Activated B cell treated with CpG ODN at 0.5 μM for 24 hours (primary cell): ENCODE measurements around the gene CDC20. TPM values are rescaled to one million over a fixed set of nuclear protein-coding genes. Genes with fewer than 3 reads are reported as not detected.

ENCODE experiments used
- ATAC-seq: fragments of 200-7000 bp; cut with Tn5 transposase; one replicate; pipeline ENCODE4 v1.10.0; 2021; ENCODE audit warnings: low read depth, mild to moderate bottlenecking, moderate library complexity
- CTCF ChIA-PET: fragments of 350-600 bp; sonication (Branson Sonifier 250); formaldehyde crosslinking; loops from one replicate; lab custom pipeline; 2021; ENCODE audit warnings: antibody characterized with exemption; lab: Charles Lee
- POLR2A ChIA-PET: fragments of 350-600 bp; sonication (Branson Sonifier 250); formaldehyde crosslinking; loops from one replicate; lab custom pipeline; 2021; ENCODE audit warnings: antibody characterized with exemption; lab: Charles Lee
- DNase-seq: peaks from one replicate; pipeline ENCODE4 v3.0.0; 2022
- H3K27ac Mint-ChIP-seq: one replicate; pipeline ENCODE4 v1.8.0; 2020; ENCODE audit warnings: mixed read lengths
- H3K27me3 Mint-ChIP-seq: one replicate; pipeline ENCODE4 v1.8.0; 2021; ENCODE audit warnings: mixed read lengths
- H3K36me3 Mint-ChIP-seq: one replicate; pipeline ENCODE4 v1.8.0; 2021; ENCODE audit warnings: low read depth, mixed read lengths
- H3K4me1 Mint-ChIP-seq: one replicate; pipeline ENCODE4 v1.8.0; 2021; ENCODE audit warnings: mixed read lengths
- H3K4me3 Mint-ChIP-seq: one replicate; pipeline ENCODE4 v1.8.0; 2020; ENCODE audit warnings: mild to moderate bottlenecking, mixed read lengths
- H3K9me3 Mint-ChIP-seq: one replicate; pipeline ENCODE4 v1.8.0; 2020; ENCODE audit warnings: mixed read lengths
- CTCF ChIP-seq: fragments of 200-600 bp; IDR thresholded peaks from one replicate; pipeline ENCODE4 v1.8.0; 2022; ENCODE audit warnings: antibody characterized with exemption, mild to moderate bottlenecking
- intact Hi-C: fragments of 100-400 bp; cut with micrococcal nuclease; formaldehyde crosslinking; loops from one replicate; pipeline ENCODE4 v1.15.1; 2024
- total RNA-seq: library from RNA; stranded (reverse); gene quantifications from 2 replicates; pipeline ENCODE4 v1.2.3, GENCODE V29; 2022

The CDC20 gene
- total RNA-seq, 1 donor from 2014 or later, result 4.2 TPM

DNA sequence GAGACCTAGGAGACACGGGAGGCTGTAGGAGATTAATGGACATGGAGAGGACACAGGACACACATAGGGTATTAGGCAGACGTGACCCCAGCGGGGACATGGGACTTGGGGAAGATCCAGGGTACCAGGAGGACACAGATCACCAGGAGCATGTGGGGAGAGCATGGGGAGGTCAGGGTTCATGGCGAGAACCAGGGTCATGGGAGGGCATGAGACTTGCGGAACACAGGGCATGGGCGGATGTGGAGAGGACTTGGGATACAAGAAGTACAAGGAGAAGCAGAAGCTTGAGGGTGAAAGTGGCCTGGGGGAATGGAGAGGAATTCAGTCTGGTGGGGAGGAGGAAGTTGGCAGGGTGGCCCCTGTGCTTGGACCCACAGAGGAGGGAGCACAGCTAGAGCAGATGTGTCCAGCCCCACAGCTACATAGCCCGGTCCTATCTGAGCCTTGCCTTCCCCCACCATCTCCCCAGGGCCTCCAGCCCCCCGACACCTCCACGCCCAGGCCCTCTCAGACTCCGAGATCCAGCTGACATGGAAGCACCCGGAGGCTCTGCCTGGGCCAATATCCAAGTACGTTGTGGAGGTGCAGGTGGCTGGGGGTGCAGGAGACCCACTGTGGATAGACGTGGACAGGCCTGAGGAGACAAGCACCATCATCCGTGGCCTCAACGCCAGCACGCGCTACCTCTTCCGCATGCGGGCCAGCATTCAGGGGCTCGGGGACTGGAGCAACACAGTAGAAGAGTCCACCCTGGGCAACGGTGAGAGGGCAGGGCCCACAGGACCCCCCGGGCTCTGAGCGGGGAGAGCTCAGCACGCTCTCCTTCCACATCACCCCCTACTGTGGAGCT lies 45.9 kb upstream of the CDC20 start:
- Mint-ChIP-seq H3K4me1 (no peaks in the 10 kb centered on the region), H3K9me3 (no peaks in the 10 kb centered on the region), H3K36me3 (no peaks in the 10 kb centered on the region), H3K4me3 (no peak overlapping the region), H3K27me3 (peaks cover 3% of the 10 kb centered on the region), H3K27ac (no peak overlapping the region)
- no peak for DNase-seq
- no peak for TF ChIP-seq CTCF
- intact Hi-C loops, result no loop called here
- POLR2A ChIA-PET, result no interaction called here
- CTCF ChIA-PET, result no interaction called here
- ATAC-seq, result no peak

DNA sequence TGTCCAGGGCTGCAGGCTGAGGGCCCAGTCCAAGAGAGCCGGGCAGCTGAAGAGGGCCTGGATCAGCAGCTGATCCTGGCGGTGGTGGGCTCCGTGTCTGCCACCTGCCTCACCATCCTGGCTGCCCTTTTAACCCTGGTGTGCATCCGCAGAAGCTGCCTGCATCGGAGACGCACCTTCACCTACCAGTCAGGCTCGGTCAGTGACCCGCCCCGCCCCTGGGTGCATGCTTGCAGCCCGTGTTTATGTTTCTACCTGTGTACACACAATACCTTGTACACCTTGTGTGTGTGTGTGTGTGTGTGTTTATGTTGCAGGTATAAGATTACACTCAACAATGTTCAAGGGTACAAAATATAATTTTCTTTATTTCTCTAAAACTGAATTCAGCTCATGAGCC lies 45.0 kb upstream of the CDC20 start:
- Mint-ChIP-seq H3K36me3 (no peaks in the 10 kb centered on the region), H3K4me3 (no peak overlapping the region), H3K27ac (no peak overlapping the region), H3K27me3 (no peaks in the 10 kb centered on the region), H3K9me3 (no peaks in the 10 kb centered on the region), H3K4me1 (no peaks in the 10 kb centered on the region)
- intact Hi-C loops, result no loop called here
- no peak for TF ChIP-seq CTCF
- ATAC-seq (no peak), DNase-seq (no peak)
- CTCF ChIA-PET, result no interaction called here
- POLR2A ChIA-PET, result no interaction called here

DNA sequence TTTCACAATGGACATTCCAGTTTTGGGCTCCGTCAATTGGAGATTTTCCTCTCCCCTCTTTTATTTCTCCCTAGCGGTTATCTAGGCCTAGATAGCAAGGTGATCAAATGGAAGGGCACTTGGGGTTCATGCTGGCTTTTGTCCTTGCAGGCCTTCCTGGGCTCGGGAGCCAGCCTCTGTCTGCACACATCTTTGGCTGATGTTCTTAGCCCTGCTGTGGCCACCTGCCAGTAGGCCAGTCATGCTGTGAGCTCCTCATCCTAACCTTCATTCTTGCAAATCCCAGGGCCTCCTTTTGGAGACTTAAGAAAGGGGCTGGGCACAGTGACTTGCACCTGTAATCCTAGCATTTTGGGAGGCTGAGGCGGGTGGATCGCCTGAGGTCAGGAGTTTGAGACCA lies 44.5 kb upstream of the CDC20 start:
- Mint-ChIP-seq H3K4me3 (no peak overlapping the region), H3K9me3 (no peaks in the 10 kb centered on the region), H3K36me3 (no peaks in the 10 kb centered on the region), H3K4me1 (no peaks in the 10 kb centered on the region), H3K27ac (no peak overlapping the region), H3K27me3 (no peaks in the 10 kb centered on the region)
- no peak for TF ChIP-seq CTCF
- intact Hi-C loops, result no loop called here
- ATAC-seq (no peak), DNase-seq (no peak)
- ChIA-PET CTCF (no interaction called here), POLR2A (no interaction called here)

DNA sequence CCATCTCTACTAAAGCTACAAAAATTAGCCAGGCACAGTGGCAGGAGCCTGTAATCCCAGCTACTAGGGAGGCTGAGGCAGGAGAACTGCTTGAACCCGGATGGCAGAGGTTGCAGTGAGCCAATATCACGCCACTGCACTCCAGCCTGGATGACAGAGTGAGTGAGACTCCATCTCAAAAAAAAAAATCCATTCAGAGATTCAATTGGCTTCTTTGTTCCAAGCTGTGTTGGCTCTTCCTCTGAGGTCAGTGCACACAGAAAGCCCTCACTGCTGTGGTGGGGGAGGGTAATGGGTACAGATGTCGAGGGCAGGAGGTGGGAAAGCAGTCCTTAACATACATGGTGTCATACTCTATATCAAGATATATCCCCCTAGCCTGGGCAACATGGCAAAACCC lies 43.3 kb upstream of the CDC20 start:
- intact Hi-C loops, result no loop called here
- ATAC-seq (no peak), DNase-seq (no peak)
- no peak overlapping the region for H3K27ac Mint-ChIP-seq
- H3K9me3 Mint-ChIP-seq, result no peaks in the 10 kb centered on the region
- ChIA-PET POLR2A (no interaction called here), CTCF (interaction anchor here (0.5 kb wide), 1 partner anchor 1969 kb away, joined by 4 read pairs; no protein-coding TSS in a partner anchor)
- H3K4me3 Mint-ChIP-seq, result no peak overlapping the region
- no peaks in the 10 kb centered on the region for H3K36me3 Mint-ChIP-seq
- no peaks in the 10 kb centered on the region for H3K27me3 Mint-ChIP-seq
- H3K4me1 Mint-ChIP-seq, result no peaks in the 10 kb centered on the region
- TF ChIP-seq CTCF, result no peak

- intact Hi-C loops, result no loop called here
- no peaks in the 10 kb centered on the region for H3K9me3 Mint-ChIP-seq
- DNase-seq (no peak), ATAC-seq (no peak)
- no peaks in the 10 kb centered on the region for H3K36me3 Mint-ChIP-seq
- CTCF ChIA-PET, result interaction anchor here (0.5 kb wide), 1 partner anchor 1968 kb away, joined by 4 read pairs; no protein-coding TSS in a partner anchor
- no peak overlapping the region for H3K27ac Mint-ChIP-seq
- no peak overlapping the region for H3K4me3 Mint-ChIP-seq
- H3K27me3 Mint-ChIP-seq, result no peaks in the 10 kb centered on the region
- no peaks in the 10 kb centered on the region for H3K4me1 Mint-ChIP-seq
- POLR2A ChIA-PET, result no interaction called here
- TF ChIP-seq CTCF, result no peak
These were observed 42.6 kb upstream of the CDC20 start for GRCh38 chr1:43315963-43316737.
